CD4-positive, alpha-beta T cell treated with Interleukin-2 at 100 ng/mL for 4 hours (primary cell): ENCODE measurements around the gene CDC37L1.
A peak's percentile ranks its signal among the peaks of the same experiment; 100 is the strongest.

Experiments used
- DNase-seq: peaks from one replicate; pipeline ENCODE4 v3.0.0-alpha.2; 2020; ENCODE audit warnings: low spot score

The CDC37L1 gene

GRCh38 chr9:4668604-4669003 is 10.8 kb upstream of the CDC37L1 start:
- DNase-seq = no peak

DNA sequence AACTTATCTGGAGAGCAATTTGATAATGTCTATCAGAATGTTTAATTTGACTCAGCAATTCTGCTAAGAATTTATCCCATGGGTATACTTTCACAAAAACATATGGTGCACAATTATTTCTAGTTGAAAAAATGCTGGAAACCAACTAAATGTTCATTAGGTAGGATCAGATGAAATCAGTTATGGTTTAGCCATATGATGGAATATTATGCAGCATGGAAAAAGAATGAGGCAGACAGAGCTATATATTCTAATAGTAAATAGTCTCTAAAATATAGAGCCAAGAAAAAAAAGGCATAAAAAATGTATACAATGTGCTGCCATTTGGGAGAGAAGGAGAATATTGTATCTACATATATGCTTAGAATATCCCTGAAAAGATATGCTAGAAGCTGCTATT is 9.5 kb upstream of the CDC37L1 start:
- no peak for DNase-seq

GRCh38 chr9:4670591-4670990 is 8.8 kb upstream of the CDC37L1 start:
- DNase-seq = no peak

- DNase-seq = no peak
Measured at GRCh38 chr9:4671737-4672136, 7.6 kb upstream of the CDC37L1 start.

DNA sequence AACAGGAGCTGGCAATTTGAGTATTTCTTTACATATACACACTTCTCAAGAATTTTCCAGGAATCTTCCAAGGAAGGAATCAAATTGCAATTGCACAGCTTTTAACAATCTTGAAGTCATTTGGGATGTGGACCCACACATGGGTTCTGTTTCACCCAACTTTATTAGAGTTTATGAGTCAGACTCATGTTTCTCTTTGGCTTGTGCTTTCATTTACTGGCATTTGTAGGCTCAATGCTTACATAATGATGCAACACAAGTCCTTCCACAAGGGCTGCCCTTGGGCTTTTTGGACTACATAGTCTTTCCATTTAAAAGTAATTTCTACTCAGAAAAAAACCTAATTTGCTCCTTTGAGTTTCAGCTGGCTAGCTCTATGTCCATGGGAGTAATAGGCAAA is 4.6 kb upstream of the CDC37L1 start:
- DNase-seq = no peak

DNA sequence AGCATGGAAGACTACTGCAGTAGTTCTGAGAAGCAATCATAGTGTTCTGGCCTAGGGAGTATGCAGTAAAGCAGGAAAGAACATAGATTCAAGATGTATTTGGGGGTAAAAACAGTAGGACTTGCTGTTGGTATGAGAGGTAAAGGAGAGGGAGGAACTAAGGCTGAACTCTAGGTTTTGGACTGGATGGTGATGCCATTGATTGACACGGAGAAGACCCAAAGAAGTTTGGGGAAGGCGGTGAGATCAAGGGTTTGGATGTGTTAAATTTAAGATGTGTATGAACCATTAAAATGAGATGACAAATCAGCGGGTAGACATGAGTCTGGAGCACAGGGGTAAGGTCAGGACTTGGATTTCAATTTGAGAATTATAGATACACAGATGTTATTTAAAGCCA is 2.0 kb upstream of the CDC37L1 start:
- DNase-seq = no peak

- peak; percentile 43 for DNase-seq
Measured at GRCh38 chr9:4678679-4679267, 596 bp upstream of the CDC37L1 start.

- DNase-seq = no peak
Measured at GRCh38 chr9:4680173-4680525, 780 bp downstream of the CDC37L1 start.

- DNase-seq = no peak
Measured at GRCh38 chr9:4680750-4681149, 1.4 kb downstream of the CDC37L1 start.

DNA sequence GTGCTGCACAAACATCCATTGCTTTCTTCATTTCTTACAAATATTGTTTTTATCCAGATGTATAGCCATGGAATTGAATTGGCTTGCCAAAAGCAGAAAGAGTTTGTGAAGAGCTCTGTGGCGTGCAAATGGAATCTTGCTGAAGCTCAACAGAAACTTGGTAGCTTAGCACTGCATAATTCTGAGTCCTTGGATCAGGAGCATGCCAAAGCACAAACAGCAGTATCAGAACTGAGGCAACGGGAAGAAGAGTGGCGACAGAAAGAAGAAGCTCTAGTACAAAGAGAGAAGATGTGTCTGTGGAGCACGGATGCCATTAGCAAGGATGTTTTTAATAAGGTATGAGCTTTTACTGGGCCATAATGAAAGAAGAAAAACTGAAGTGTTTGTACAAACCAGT is 5.5 kb downstream of the CDC37L1 start:
- no peak for DNase-seq

DNA sequence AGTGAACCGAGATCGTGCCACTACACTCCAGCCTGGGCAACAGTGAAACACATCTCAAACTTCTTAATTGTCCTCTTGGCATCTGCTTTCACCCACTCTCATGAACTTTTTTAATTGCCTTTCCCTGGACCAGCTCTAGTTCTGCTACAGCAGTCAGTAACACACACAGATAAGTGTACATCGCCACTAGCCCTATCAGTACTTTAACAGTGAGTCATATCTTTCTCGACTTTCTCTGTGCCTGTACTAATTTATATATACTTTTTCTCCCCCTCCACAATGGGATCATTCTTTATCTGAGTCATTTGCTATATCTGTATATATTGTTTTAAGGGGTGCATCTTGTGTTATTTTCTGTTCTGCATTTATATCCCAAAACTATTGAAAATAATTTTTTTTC is 6.7 kb downstream of the CDC37L1 start:
- DNase-seq = no peak

DNA sequence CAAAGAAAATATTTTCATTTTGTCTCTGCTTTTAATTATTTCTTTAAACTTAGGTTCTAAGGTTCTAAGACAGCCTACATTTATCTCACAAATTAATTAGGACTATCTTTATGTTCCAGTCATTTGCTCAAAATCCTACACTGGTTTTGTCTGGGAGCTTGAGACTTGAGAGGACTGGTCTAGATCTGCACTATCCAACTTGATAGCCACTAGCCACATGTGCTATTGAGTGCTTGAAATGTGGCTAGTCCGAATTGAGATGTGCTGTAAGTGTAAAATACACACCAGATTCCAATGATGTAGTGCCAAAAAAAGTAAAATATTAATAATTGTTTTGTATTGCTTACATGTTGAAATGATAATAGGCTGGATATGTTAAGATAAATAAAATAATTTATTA is 7.2 kb downstream of the CDC37L1 start:
- no peak for DNase-seq

DNA sequence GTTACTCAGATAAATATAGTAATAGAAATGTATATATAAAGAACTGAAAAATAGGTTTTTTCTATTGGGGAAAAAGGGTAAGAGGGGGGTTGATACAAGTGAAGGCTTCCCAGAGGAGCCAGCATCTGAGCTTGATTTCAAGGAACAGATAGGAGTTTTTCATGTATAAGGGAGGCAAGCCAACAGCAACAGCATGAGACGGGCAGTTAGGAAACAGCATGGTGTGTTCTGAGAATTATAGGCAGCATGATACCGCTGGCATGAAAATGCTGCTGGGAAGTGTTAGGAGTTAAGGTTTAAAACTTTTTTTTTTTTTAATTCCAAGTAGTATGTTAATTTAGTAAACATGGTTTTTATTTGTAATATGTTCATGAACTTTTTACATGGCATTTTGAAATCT is 9.7 kb downstream of the CDC37L1 start:
- DNase-seq = no peak

GRCh38 chr9:4689687-4690104 is 10.3 kb downstream of the CDC37L1 start:
- DNase-seq = no peak

DNA sequence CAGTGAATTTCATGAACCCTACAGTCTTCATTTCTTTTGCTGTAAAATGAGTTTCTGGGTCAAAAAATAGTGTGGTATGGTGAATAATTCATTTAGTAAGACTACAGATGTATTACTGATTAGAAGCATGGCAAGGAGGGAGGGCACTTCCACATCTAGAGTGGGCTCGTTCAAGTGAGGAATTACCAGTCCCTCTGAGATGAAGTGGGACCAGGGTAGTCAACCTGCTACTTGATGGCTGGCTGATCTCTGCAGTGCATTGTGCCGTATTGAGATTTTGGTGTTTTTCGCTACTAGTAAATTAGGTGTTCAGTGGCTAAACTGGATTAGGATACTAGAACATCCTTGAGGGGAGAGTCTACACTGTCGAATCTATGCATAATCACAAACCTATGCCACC is 10.8 kb downstream of the CDC37L1 start:
- DNase-seq = no peak

GRCh38 chr9:4691795-4692194 is 12.4 kb downstream of the CDC37L1 start:
- DNase-seq = no peak

DNA sequence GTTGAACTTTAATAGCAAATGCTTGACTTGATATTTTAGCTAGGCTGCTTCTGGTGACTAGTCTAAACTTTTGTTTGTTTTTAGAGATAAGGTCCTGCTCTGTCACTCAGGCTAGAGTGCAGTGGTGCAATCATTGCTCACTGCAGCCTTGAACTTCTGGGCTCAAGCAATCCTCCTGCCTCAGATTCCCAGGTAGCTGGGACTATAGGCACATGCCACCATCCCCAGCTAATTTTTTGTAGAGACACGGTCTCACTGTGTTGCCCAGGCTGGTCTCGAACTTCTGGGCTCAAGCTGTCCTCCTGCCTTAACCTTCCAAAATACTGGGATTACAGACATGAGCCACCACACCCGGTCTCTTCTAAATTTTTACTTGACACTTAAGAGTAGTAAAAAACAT is 20.7 kb downstream of the CDC37L1 start:
- no peak for DNase-seq

- DNase-seq = no peak
Measured at GRCh38 chr9:4700932-4701331, 21.6 kb downstream of the CDC37L1 start.

GRCh38 chr9:4701526-4701925 is 22.2 kb downstream of the CDC37L1 start:
- DNase-seq = no peak

DNA sequence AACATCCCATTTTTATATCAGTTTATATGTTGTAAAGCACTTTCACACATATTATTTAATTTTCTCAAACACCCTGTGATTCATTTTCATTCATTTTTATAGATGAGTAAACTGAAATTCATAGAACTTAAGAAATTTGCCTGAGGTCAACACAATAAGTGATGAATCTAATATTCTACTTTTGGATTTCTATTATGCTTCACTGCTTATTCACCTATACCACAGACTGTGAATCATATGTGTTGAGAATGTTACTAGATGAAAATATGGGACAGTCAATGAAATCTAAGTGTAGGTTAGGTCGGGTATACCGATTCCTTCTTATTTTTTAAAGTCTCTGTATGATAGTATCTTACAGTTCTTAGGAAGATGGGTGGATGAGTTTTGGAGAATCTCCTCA is 24.8 kb downstream of the CDC37L1 start:
- DNase-seq = no peak

GRCh38 chr9:4706021-4706420 is 26.7 kb downstream of the CDC37L1 start:
- no peak for DNase-seq

DNA sequence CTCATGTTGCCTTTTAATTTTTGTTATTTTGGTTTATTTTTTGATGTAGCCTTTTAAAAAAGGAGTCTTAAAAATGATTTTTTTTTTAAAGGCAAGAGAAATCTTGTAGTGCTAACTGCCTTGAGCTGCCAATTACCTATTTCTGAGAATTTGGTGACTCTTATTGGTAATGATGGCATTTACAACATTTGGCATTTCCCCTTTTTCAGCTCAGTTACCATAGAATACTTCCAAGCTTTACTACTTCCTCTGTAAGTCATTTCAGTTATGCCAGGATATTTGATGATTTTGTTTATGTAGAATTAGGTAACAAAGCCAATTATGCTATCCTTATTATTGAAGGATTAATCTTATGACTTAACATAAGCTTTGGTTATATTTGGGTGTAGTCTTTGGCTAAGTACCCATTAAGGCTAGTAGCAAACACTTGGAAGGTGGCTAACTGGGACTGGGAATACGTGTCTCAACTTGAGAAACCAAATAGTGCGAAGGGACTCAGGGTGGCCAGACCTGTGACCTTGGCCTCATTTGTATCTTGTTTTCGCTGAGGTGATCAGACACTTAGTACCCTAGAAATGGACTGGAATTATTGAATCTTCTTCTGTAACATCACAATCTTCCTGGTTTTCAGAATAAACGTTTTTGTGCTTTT is 27.7 kb downstream of the CDC37L1 start:
- DNase-seq = no peak

DNA sequence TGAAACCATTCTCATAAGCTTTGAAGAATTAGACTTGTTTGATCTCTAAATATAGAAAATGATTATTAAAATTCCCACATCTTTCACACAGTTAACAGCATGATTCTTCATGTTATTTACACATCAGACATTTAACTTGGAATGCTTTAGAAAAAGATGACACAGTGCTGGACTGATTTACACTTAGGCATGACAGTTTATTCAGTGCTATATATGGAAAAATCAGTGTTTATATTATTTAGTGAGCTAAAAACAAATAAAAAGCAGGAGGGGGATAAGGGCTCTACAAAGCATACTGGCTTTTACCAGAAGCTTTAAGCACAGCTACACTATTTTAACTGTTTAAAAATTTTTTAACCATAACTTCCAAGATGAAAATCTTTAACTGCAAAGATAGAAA is 30.0 kb downstream of the CDC37L1 start:
- DNase-seq = no peak

DNA sequence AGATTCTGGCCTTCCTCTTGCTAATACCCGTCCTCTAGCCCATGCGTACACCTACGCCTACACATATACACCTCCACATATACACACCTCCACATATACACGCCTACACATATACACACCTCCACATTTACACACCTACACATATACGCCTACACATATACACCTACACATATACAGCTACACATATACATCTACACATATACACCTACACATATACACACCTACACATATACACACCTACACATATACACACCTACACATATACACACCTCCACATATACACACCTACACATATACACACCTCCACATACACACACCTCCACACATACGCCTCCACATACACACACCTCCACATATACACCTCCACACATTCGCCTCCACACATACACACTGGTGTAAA is 34.5 kb downstream of the CDC37L1 start:
- no peak for DNase-seq
